Psoas muscle (tissue), 8 donors: ENCODE results near the gene PKHD1. TPM values are rescaled to one million over a fixed set of nuclear protein-coding genes. Genes with fewer than 3 reads are reported as not detected.

Experiments
- ATAC-seq, 4 donors: fragments of 200-7000 bp; cut with Tn5 transposase; one replicate each; pipeline ENCODE4 v1.9.1; 2020; ENCODE audit warnings: moderate library complexity in 3 of 4, mild to moderate bottlenecking in 2 of 4
- DNase-seq, 2 donors: peaks; one replicate each; pipeline ENCODE4 v3.0.0-alpha.2; 2020
- H3K27ac ChIP-seq: fragments of 200-600 bp; one replicate; pipeline ENCODE4 v1.8.0; 2022
- H3K27me3 ChIP-seq, 3 donors: fragments of 200-600 bp in 1 of 3; one replicate each; pipeline versions ENCODE4 v1.6.1 to v1.8.0; 2013 to 2022; ENCODE audit warnings: low read length in 2 of 3, mild to moderate bottlenecking in 2 of 3, moderate library complexity in 1 of 3; ENCODE audit not compliant: insufficient read depth in 3 of 3
- H3K36me3 ChIP-seq, 2 donors: fragments of 200-600 bp in 1 of 2; one replicate each; pipeline versions ENCODE4 v1.6.1 to v1.8.0; 2013 to 2022; ENCODE audit warnings: low read depth in 1 of 2, mild to moderate bottlenecking in 1 of 2, moderate library complexity in 1 of 2; ENCODE audit not compliant: insufficient read depth in 1 of 2
- H3K4me1 ChIP-seq: fragments of 200-600 bp; one replicate; pipeline ENCODE4 v1.8.0; 2022
- H3K4me3 ChIP-seq: fragments of 200-600 bp; one replicate; pipeline ENCODE4 v1.8.0; 2022; ENCODE audit warnings: mild to moderate bottlenecking
- H3K9me3 ChIP-seq: fragments of 200-600 bp; one replicate; pipeline ENCODE4 v1.8.0; 2022
- CTCF ChIP-seq: fragments of 200-600 bp; IDR thresholded peaks from one replicate; pipeline ENCODE4 v1.8.0; 2022; ENCODE audit warnings: antibody characterized with exemption
- WGBS, 3 donors: extraction: QIAGEN DNeasy Blood & Tissue Kit; methylation state at CpG; one replicate each; pipeline versions ENCODE4 v1.1.6 to v1.1.7; 2013; 5-methylcytosine and 5-hydroxymethylcytosine counted together
- intact Hi-C, 2 donors: fragments of 100-400 bp; cut with DNase I; formaldehyde crosslinking; loops; one replicate each; pipeline versions ENCODE4 v1.11.0 to v1.14.2; 2022
- polyA plus RNA-seq, 3 donors: library from polyadenylated mRNA; stranded (reverse); fragments of 200-250 nt; gene quantifications; one replicate each; pipeline ENCODE4 v1.2.3, GENCODE V29; 2013
- total RNA-seq, 4 donors: library from RNA; stranded (reverse); fragmentation: NEBNext Ultra II Directional in 2 of 4; extraction: Animal tissue kit (Norgen Biotek cat#: 25700) in 2 of 4; gene quantifications; one replicate each; pipeline versions ENCODE4 v1.2.1 to v1.2.4, GENCODE V29; 2021 to 2023
- donor health status: healthy with polysubstance abuse.
- donor health status: DM: no; HTN: no; CAD: no; lungs with moderate emphysema.
- donor health status: Bipolar disorder and iron deficiency.
- donor health status: healthy.
- donor health status: DM: yes; HTN: yes; CAD: no.
- donor health status: DM: no; HTN: no; CAD: no.
- donor health status: DM: no; HTN: no; CAD: no.
- donor health status: DM: yes; HTN: yes; CAD: no.

The PKHD1 gene
- total and polyA plus RNA-seq, 7 donors: under 0.01 to 0.11 (median 0.02) TPM; not detected in 2

GRCh38 chr6:51865996-51866395 is 221.4 kb downstream of the PKHD1 start:
- 71 to 80% (median 76%) methylated on average over 1 of the region's 1 CpG for WGBS, 3 donors
- DNase-seq (no peak), ATAC-seq (no peak)
- Histone ChIP-seq H3K36me3 (no peaks in the 10 kb centered on the region), H3K27me3 (no peaks in the 10 kb centered on the region), H3K27ac (no peak overlapping the region), H3K4me3 (no peak overlapping the region), H3K9me3 (no peaks in the 10 kb centered on the region), H3K4me1 (no peaks in the 10 kb centered on the region)
- TF ChIP-seq CTCF: no peak
- intact Hi-C loops: no loop called here

- WGBS, 3 donors: 63 to 71% (median 69%) methylated on average over 2 of the region's 2 CpGs
- ATAC-seq: no peak
- Histone ChIP-seq H3K27ac (no peak overlapping the region), H3K27me3 (no peaks in the 10 kb centered on the region), H3K36me3 (no peaks in the 10 kb centered on the region), H3K4me1 (no peaks in the 10 kb centered on the region), H3K4me3 (no peak overlapping the region), H3K9me3 (no peaks in the 10 kb centered on the region)
- TF ChIP-seq CTCF: no peak
- DNase-seq: no peak
- intact Hi-C loops: no loop called here
Measured at GRCh38 chr6:51865176-51865575, 222.2 kb downstream of the PKHD1 start.

- Histone ChIP-seq H3K36me3 (no peaks in the 10 kb centered on the region), H3K4me1 (no peaks in the 10 kb centered on the region), H3K4me3 (no peak overlapping the region), H3K9me3 (no peaks in the 10 kb centered on the region), H3K27ac (no peak overlapping the region), H3K27me3 (no peaks in the 10 kb centered on the region)
- ATAC-seq (no peak), DNase-seq (no peak)
- TF ChIP-seq CTCF: no peak
- intact Hi-C loops: loop anchor here in 1 of 2 donors (5.0 kb wide), 1 partner anchor 100 kb away; no protein-coding TSS in a partner anchor
- 58 to 83% (median 66%) methylated on average over 2 of the region's 2 CpGs for WGBS, 3 donors
Measured at GRCh38 chr6:51857134-51857533, 230.3 kb downstream of the PKHD1 start.

GRCh38 chr6:51856508-51856907 is 230.9 kb downstream of the PKHD1 start:
- no peak for ATAC-seq
- H3K4me1 ChIP-seq: no peaks in the 10 kb centered on the region
- no peaks in the 10 kb centered on the region for H3K9me3 ChIP-seq
- TF ChIP-seq CTCF: no peak
- intact Hi-C loops: loop anchor here in 1 of 2 donors (5.0 kb wide), 1 partner anchor 101 kb away; no protein-coding TSS in a partner anchor
- DNase-seq: no peak
- no peaks in the 10 kb centered on the region for H3K36me3 ChIP-seq
- H3K27me3 ChIP-seq: no peaks in the 10 kb centered on the region
- H3K4me3 ChIP-seq: no peak overlapping the region
- no peak overlapping the region for H3K27ac ChIP-seq
